ENCODE results near the gene SAMSN1. TPM values are rescaled to one million over a fixed set of nuclear protein-coding genes. Genes with fewer than 3 reads are reported as not detected.
"Not testable (repeated sequence)": the region's sequence is repeated elsewhere in the genome, so short reads cannot be mapped to it uniquely, and the experiment has no call there.

Gene SAMSN1
- total RNA-seq, 2 donors from 2014 or later, result 74.5 to 89.4 TPM

DNA sequence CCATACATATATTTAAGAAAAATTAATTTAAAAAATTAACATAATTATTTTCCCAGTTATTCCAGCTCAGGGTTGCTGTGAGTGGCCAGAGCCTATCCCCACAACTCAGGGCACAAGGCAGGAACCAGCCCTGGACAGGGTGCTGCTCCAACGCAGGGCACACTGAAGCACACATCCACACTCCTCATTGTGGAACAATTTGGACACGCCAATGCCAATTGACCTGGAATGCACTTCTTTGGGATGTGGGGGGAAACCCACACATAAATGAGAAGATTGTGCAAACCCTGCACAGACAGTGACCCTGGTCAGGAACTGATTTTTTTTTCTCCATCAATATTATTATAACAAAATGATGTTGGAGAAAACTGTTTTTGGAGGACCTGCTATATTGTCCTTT, 23.4 kb downstream of the SAMSN1 start:
- Mint-ChIP-seq H3K27ac (peak overlapping the region; percentile 76 to 86), H3K9me3 (no peaks in the 10 kb centered on the region), H3K36me3 (peaks cover 7 to 35% of the 10 kb centered on the region in 2 donors)
- no peak for DNase-seq (ENCODE audit: low spot score in 2 of 2)
- ATAC-seq, result no peak

DNA sequence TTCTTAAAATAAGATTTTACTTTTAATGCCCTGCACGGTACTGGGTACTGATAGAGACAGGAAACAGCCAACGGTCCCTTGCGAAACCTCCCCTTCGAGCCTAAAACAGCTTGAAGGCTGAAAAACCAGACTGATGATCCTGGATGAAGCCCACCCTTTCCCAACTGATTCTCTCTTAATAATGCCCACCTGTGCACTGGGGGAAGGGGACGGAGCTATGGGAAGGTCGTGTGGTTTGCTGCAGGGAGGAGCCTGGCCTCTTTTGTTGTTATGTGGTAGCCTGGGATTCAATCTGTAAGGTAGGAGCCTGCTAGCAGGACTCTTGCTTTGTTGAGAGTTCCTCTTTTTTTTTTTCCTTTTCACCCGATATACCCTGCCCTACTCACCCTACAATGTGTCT, 25.6 kb downstream of the SAMSN1 start:
- H3K27ac Mint-ChIP-seq, result peak overlapping the region in 1 of 2 donors; percentile 94
- ATAC-seq (no peak), DNase-seq (ENCODE audit: low spot score in 2 of 2) (no peak)
- H3K36me3 Mint-ChIP-seq, result peaks cover 24 to 52% of the 10 kb centered on the region in 2 donors
- H3K9me3 Mint-ChIP-seq, result no peaks in the 10 kb centered on the region

DNA sequence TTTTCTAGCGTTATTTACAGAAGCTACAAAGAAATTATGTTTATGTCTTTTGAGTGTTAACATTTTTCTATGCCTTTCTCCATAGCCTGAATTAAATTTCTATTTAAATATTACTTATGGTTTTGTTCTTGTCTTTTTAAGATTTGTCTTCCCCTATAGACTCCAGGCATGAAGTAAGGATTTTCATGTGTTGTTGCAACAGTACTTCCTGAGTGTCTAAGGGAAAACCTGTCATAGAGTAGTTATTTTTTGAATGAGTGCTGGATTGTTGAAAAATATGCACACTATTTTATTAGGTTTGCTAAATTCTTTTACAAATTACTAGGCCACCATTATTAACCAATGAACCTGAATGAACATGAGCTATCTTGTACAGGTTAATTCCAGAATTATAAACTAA, 27.1 kb downstream of the SAMSN1 start:
- no peak overlapping the region for H3K27ac Mint-ChIP-seq
- peaks cover 28 to 67% of the 10 kb centered on the region in 2 donors for H3K36me3 Mint-ChIP-seq
- ATAC-seq (no peak), DNase-seq (ENCODE audit: low spot score in 2 of 2) (no peak)
- H3K9me3 Mint-ChIP-seq, result no peaks in the 10 kb centered on the region

DNA sequence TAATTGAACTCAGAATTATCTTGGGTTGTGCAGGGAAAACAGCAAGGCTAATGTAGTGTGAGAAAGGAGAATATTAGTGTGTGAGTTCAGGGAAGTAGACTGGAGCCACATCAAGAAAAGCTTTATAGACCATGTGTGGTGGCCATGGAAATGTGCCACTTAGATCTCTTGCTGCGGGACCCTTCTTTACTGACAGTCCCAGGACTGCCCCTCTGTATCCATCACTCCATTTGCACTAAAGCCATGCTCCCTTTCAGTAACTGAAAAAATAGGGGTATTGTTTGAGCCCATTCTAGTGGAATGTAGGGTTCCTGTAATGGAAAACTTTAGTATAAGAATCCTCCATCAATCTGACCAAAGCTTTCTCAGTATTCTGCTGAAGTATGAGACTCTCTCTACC, 32.3 kb downstream of the SAMSN1 start:
- no peak for ATAC-seq
- no peak overlapping the region for H3K27ac Mint-ChIP-seq
- H3K36me3 Mint-ChIP-seq, result peaks cover 62 to 93% of the 10 kb centered on the region in 2 donors

DNA sequence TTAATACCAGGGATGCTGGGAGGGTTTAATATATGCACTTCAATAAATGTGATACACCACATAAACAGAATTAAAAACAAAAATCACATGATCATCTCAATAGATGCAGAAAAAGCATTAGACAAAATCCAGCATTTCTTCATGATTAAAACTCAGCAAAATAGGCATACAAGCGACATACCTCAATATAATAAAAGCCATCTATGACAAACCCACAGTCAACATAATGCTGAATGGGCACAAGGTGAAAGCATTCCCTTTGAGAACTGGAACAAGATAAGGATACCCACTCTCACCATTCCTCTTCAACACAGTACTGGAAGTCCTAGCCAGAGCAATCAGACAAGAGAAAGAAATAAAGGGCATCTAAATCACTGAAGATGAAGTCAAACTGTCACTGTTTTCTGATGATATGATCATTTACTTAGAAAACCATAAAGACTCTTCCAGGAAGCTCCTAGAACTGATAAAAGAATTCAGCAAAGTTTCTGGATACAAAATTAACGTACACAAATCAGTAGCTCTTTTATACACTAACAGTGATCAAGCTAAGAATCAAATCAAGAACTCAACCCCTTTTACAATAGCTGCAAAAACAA, 39.2 kb downstream of the SAMSN1 start:
- DNase-seq (ENCODE audit: low spot score in 2 of 2); ATAC-seq: not testable (repeated sequence)
- Mint-ChIP-seq H3K27ac (peak overlapping the region in 1 of 2 donors; percentile 2), H3K36me3 (peaks cover 83 to 99% of the 10 kb centered on the region in 2 donors), H3K9me3 (peaks cover 3 to 26% of the 10 kb centered on the region in 2 donors)

More for the DNA sequence above, 32.3 kb downstream of the SAMSN1 start:
- DNase-seq (ENCODE audit: low spot score in 2 of 2), result no peak
- peaks cover 3 to 8% of the 10 kb centered on the region in 2 donors for H3K9me3 Mint-ChIP-seq

DNA sequence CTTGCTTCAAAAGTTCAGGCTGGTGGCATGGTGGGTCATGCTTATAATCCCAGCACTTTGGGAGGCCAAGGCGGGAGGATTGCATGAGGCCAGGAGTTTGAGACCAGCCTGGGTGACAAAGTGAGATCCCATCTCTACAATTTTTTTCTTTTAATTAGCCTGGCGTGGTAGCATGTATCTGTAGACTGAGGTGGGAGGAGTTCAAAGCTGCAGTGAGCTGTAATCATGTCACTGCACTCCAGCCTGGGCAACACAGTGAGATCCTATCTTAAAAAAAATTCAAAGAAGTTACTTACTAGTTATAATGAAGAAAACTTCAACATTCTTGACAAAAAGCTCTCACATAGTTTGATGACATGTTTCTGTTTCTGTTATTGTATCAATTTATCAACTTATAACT, 45.2 kb downstream of the SAMSN1 start:
- Mint-ChIP-seq H3K9me3 (peaks cover 0 to 16% of the 10 kb centered on the region in 2 donors), H3K27ac (peak overlapping the region in 1 of 2 donors; percentile 72), H3K36me3 (peaks cover 52 to 87% of the 10 kb centered on the region in 2 donors)
- DNase-seq (ENCODE audit: low spot score in 2 of 2) (no peak), ATAC-seq (no peak)

DNA sequence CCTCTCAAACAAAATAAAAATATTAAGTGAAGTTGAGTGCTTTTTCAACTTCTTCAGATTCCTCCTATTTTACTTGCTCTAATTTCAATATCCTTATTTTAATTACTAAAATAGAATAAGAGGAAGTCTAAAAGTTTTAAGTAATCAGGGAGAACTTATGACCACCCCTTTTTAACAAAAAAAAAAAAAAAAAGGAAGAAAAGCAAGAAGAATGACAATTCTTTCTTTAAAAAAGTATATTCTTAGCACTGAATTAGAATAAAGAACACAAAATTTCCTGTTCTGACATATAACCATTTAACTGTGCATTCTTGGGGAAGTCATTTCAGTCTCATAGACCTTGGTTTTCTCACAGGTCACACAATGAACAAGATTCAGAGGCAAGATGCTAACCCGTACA, 46.8 kb downstream of the SAMSN1 start:
- Mint-ChIP-seq H3K27ac (no peak overlapping the region), H3K36me3 (peaks cover 53 to 88% of the 10 kb centered on the region in 2 donors), H3K9me3 (peaks cover 3 to 4% of the 10 kb centered on the region in 2 donors)
- ATAC-seq, result no peak
- DNase-seq (ENCODE audit: low spot score in 2 of 2), result no peak

DNA sequence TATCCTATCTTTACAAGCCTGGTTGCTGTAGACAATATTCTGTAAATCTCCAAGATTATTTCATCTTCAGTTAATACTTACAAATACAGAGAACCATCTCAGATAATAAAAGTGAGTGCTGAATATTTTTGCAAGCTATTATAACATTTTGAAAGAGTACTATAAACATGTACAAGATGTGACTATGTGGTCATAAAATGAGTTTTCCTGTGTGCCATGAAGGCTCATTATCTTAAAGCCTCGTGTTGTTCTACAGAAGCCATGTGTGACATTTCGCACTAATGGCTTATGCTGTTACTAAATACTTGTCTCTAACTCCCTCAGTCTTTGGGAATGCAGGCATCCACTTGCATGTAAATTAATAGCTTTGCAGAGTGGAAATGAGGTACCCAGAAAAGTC, 48.3 kb downstream of the SAMSN1 start:
- Mint-ChIP-seq H3K36me3 (peaks cover 45 to 88% of the 10 kb centered on the region in 2 donors), H3K9me3 (peaks cover 3 to 8% of the 10 kb centered on the region in 2 donors)
- ATAC-seq, result no peak

DNA sequence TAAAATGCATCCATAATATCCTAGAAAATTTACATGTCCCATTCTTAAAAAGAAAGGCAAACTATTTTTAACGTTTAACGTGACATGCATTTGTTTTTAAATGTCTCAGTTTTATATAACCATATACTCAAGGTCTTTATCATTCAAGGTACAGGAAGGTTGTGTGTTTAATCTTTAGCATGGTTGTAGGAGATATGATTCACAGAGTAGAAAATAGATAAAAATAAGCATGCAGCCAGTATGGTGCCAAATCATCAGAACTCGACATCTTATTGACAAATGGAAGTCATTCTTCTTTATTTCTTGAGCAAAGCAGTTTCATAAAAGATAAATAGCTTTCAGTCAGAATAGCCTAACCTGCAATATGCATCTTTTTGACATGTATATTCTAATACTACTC, 51.0 kb downstream of the SAMSN1 start:
- Mint-ChIP-seq H3K9me3 (peaks cover 3 to 8% of the 10 kb centered on the region in 2 donors), H3K27ac (no peak overlapping the region), H3K36me3 (peaks cover 31 to 79% of the 10 kb centered on the region in 2 donors)
- DNase-seq (ENCODE audit: low spot score in 2 of 2) (no peak), ATAC-seq (no peak)

More for the DNA sequence above, 48.3 kb downstream of the SAMSN1 start:
- no peak overlapping the region for H3K27ac Mint-ChIP-seq
- no peak for DNase-seq (ENCODE audit: low spot score in 2 of 2)

DNA sequence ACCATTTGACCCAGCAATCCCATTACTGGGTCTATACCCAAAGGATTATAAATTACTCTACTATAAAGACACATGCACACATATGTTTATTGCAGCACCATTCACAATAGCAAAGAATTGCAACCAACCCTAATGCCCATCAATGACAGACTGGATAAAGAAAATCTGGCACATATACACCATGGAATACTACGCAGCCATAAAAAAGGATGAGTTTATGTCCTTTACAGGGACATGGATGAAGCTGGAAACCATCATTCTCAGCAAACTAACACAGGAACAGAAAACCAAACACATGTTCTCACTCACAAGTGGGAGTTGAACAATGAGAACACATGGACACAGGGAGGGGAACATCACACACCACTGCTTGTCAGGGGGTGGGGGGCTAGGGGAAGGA, 51.9 kb downstream of the SAMSN1 start:
- not testable (repeated sequence) for H3K9me3 Mint-ChIP-seq; DNase-seq (ENCODE audit: low spot score in 2 of 2); ATAC-seq
- peaks cover 28 to 77% of the 10 kb centered on the region in 2 donors for H3K36me3 Mint-ChIP-seq
- peak overlapping the region in 1 of 2 donors; percentile 90 for H3K27ac Mint-ChIP-seq

DNA sequence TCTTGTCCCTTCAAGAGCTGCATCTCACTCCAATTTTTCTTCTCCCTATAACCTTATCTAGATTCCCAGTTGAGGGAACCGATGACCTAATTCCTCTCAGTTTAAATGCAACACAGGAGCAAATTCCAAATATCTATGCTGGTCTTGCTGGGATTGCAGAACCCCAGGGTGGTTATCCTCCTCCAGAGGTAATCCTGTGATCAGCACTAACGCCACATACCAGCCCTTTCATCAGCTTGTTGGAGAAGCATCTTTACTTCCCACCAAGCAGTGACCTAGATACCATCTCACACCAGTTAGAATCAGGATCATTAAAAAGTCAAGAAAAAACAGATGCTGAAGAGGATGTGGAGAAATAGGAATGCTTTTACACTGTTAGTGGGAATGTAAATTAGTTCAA, 52.4 kb downstream of the SAMSN1 start:
- ATAC-seq (no peak), DNase-seq (ENCODE audit: low spot score in 2 of 2) (no peak)
- Mint-ChIP-seq H3K36me3 (peaks cover 28 to 78% of the 10 kb centered on the region in 2 donors), H3K27ac (peak overlapping the region in 1 of 2 donors; percentile 90), H3K9me3 (peaks cover 3 to 8% of the 10 kb centered on the region in 2 donors)

DNA sequence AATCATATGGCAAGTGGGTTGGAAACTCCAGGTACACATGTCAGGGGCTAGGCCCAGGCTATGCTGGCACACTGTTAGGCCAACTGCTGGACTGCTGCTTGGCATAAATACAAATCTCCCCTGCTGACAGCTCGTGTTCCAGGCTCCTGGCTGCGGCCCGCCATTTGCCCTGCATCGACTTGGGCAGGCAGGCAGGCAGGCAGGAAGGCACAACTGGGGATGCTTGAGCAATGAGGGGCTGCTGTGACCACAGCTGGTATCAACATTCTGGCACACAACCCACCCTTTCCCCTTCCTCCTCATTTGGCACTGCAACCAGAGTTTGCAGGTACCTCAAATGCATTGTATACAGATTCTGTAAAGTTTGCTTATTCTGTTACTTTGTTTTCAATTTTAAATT, 53.2 kb downstream of the SAMSN1 start:
- no peak for ATAC-seq
- Mint-ChIP-seq H3K27ac (no peak overlapping the region), H3K36me3 (peaks cover 28 to 73% of the 10 kb centered on the region in 2 donors), H3K9me3 (peaks cover 3 to 8% of the 10 kb centered on the region in 2 donors)
- DNase-seq (ENCODE audit: low spot score in 2 of 2), result no peak

DNA sequence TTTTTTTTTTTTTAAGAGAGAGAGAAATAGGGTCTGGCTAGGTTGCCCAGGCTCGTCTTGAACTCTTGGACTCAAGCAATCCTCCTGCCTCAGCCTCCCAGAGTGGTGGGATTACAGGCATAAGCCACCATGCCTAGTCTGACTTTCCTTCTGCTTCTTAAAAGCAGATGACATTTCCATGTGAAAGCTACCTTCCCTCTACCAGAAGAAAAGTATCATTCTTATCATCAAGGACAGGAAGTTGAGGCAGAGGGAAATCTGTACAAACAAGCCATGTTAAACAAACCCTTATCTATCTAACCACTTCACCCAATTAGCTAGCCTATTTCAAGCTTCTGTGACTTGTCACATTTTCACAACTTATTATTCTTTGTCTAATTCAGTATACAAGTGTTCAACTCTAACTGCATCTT, 54.8 kb downstream of the SAMSN1 start:
- Mint-ChIP-seq H3K36me3 (peaks cover 20 to 70% of the 10 kb centered on the region in 2 donors), H3K27ac (peak overlapping the region; percentile 9 to 30), H3K9me3 (peaks cover 3 to 11% of the 10 kb centered on the region in 2 donors)
- ATAC-seq (no peak), DNase-seq (ENCODE audit: low spot score in 2 of 2) (no peak)

DNA sequence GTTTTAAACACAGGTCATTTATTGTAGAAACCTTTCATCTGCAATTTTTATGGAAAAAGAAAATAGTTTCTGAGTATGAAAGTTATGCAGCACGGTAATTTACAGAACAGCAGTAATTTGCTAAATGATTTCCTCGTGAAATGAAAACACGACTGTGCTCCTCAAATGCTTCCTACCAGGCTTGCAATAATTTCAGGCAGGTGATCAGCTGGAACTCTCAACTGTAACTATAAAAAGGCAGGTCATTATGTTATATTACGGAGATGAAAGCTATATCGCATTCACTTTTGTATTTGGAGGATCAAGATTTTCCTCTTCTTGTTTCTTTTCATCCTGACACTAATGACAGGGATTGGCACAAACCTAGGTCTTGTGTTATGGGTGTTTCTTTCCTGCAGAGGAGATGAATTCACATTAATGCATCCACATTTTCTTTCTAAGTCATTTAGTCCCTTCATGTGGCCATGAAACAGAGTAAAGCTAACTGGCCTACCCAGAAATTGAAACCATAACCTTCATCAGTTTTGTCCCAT, 57.4 kb downstream of the SAMSN1 start:
- no peak for DNase-seq (ENCODE audit: low spot score in 2 of 2)
- Mint-ChIP-seq H3K9me3 (peaks cover 7 to 17% of the 10 kb centered on the region in 2 donors), H3K27ac (peak overlapping the region; percentile 23 to 90), H3K36me3 (peaks cover 16 to 70% of the 10 kb centered on the region in 2 donors)
- ATAC-seq, result no peak

DNA sequence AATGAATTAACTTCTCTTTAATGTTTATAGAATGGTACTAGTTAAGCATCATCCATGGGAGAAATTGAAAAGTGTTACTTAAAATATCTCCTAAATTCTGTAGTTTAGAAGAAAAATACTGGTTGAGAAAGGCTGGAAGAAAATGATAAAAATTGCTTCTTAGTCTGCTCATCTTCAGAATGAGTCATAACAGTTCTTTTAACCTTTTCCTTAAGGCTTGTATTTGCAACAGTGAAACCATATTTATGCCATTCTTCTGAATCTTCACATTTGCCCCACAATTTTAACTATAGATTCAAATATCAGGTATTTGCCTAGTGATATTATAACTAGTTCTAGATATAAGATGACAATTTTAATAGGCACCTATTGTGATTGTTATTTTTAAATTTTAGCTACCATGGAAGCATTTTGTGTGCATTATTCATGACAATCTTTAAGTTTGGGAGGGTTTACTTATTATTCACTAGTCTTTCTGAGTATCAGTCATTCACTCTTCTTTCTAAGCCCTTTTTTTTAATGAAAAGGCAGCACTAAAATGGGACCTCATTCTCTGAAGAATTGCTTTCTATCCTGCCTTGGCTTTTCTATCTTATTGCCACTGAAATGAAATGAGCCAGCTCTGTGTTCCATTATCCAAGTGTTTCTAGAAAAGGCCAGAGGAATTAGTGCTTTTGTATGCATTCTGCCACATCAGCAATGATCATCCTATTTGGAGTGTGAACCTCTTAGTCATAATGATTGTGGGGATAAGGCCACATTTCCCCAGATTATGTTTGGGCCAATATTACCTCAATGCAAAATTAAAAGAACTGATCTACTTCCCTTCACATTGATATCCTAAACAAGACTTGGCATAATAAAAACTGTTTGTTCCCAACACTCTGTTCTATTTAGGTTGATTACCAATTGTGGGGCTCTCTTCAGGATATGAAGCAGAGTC, 58.4 kb downstream of the SAMSN1 start:
- H3K36me3 Mint-ChIP-seq, result peaks cover 22 to 68% of the 10 kb centered on the region in 2 donors

DNA sequence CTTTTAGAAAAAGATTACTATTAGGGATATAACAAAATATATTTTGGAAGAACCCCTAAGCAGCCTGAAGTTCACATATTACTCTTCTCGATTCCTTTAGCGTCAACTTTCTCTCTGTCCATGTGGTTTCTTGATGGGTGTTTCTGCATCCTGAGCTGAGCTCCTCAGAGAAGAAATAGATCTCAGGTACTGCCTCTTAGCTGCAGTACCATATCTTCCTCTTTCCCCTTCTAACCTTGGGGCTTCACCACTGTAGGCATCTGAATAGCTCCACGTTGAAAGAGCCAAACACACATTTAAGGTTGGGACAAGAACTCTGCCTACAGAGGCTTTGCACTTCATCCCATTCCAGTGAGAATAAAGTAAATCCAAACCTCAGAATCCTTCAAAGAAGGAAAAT, 59.2 kb downstream of the SAMSN1 start:
- Mint-ChIP-seq H3K27ac (peak overlapping the region; percentile 69 to 90), H3K9me3 (peaks cover 17 to 19% of the 10 kb centered on the region in 2 donors), H3K36me3 (peaks cover 26 to 72% of the 10 kb centered on the region in 2 donors)
- DNase-seq (ENCODE audit: low spot score in 2 of 2) (no peak), ATAC-seq (peak in 1 of 2 donors; percentile 18)

More for the DNA sequence above, 58.4 kb downstream of the SAMSN1 start:
- peak; percentile 71 to 85 for ATAC-seq
- Mint-ChIP-seq H3K27ac (peak overlapping the region; percentile 90 to 96), H3K9me3 (peaks cover 13 to 19% of the 10 kb centered on the region in 2 donors)
- no peak for DNase-seq (ENCODE audit: low spot score in 2 of 2)

Data from activated naive CD4-positive, alpha-beta T cell treated with anti-CD3 and anti-CD28 coated beads, Interleukin-2, amount 50 U/mL, for 72 hours (primary cell).